Measurements from ENCODE around the gene TICAM2.
"Not testable (repeated sequence)": the region's sequence is repeated elsewhere in the genome, so short reads cannot be mapped to it uniquely, and the experiment has no call there.

The TICAM2 gene

DNA sequence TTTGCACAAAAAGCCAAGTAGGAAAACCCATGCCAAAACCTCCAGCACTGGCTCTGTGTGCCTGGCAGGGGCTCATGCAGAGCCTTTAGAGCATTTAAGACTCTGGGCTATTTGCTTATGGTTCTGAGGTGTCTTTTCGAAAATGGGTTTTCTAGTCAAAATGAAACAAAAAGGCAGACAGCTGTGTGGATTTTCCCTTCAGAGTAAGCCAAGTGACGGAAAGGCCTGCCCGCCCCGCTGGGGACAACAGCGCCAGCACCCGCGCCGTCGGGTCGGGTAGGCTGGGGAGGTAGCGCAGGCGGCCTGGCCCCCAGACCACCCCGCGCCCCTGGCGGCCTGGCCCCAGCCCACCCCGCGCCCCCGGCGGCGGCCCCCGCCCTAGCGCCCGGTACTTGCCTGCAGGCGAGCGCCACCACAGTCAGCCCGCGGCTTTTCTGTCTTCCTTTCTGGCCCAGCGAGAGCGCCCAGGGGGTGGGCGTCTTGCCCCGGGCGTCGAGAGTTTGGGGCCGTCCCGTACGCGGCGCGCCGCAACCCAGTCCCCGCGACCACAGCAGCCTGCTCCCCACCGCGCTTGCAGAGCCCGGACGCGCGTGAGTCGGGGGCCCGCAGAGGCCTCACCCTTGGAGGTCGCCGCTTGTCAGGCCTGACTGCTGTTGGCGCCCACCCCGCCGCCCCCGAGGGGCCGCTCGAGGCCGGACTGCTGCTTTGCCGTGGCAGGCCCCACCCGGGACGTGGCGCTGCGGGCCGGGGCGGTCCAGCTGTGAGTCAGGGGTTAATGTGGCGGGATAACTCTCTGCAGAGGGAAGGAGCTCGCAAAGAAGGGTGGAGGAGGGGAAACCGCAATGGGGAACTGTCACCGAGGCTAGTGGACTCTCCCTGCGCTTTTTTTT lies at the start of gene TICAM2:
TICAM2 (minus strand) TSS at position 779 of the 890 bp plus-strand sequence. CDS start 21,223 bp downstream, outside the sequence.
- DNase-seq, result peak; percentile 86

- DNase-seq, result no peak
Measured at GRCh38 chr5:115649541-115649940, 47.3 kb upstream of the TICAM2 start.

GRCh38 chr5:115648056-115648455 lies 45.8 kb upstream of the TICAM2 start:
- DNase-seq, result no peak

GRCh38 chr5:115645386-115645785 lies 43.1 kb upstream of the TICAM2 start:
- DNase-seq, result not testable (repeated sequence)

DNA sequence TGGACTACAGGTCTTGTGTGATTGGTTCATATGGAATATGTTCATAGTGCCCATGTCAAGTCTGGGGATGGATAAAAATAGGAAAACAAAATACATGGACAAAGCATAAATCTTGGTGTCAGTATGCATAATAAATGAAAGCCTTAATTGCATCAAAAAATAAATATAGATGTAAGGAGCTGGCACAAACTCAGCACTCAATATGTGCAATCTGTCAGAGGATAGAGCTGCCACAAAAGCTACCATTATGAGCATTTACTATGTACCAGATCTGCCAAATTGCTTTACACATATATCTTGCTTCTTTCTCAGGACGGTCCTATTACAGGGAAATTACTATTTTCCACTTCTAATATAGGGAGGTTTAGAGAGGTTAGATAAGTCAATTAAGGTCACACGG lies 41.8 kb upstream of the TICAM2 start:
- DNase-seq, result no peak

DNA sequence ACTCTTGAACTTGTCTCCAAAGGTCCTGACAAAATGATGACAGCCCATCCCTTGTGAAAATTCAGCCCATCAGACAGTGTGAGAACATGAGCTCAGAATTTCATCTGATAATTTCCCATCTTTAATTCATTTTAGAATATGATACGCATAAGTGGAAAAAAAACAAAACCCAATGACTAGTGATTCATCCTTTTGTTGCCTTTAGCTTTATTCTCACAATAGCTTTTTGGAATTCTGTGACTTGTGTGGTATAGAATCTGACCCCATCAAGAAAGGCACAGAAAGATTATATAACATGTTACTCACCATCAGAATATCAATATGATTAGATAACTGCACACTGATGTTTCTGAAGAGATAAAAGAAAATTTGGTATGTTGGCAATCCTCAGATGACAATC lies 39.7 kb upstream of the TICAM2 start:
- no peak for DNase-seq

- DNase-seq, result no peak
Measured at GRCh38 chr5:115640274-115640673, 38.0 kb upstream of the TICAM2 start.

DNA sequence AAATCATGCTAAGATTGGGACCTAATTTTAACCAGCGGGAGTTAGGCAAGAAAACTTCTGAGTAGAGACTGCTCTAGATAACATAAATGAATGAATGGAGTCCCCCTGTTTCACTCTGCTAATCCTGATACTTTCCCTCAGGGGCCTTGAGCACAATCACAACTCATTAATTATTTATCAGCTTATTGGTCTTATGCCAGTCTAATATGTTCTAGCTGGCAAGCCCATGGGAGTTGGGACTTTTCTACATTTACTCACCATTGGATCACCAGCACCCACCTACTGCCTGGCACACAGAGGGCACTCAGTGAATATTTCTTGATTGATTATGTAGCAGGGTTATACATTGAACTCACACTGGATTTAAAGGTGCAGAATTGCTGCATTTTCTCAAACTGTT lies 37.1 kb upstream of the TICAM2 start:
- DNase-seq, result no peak

GRCh38 chr5:115637507-115637906 lies 35.2 kb upstream of the TICAM2 start:
- no peak for DNase-seq

DNA sequence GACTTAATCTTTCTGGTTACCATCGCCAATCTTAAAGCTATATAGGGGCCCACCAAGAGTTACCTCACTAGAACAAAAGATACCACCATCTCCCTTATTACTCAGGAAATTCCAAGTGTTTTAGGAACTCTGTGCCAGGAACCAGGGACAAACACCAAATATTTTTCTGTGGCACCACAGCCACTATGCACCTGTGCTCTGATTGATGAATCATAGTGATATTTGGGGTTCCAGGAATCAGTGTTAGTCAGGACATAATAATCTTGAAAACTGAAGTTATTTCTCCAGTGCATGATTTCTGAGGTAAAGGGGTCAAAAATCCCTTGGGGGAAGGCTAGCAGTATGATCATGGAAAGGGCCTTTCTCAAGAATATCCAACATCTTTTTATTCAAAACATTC lies 33.7 kb upstream of the TICAM2 start:
- no peak for DNase-seq

GRCh38 chr5:115634343-115635132 lies 32.3 kb upstream of the TICAM2 start:
- DNase-seq, result peak; percentile 92

GRCh38 chr5:115629903-115630302 lies 27.6 kb upstream of the TICAM2 start:
- DNase-seq, result no peak

DNA sequence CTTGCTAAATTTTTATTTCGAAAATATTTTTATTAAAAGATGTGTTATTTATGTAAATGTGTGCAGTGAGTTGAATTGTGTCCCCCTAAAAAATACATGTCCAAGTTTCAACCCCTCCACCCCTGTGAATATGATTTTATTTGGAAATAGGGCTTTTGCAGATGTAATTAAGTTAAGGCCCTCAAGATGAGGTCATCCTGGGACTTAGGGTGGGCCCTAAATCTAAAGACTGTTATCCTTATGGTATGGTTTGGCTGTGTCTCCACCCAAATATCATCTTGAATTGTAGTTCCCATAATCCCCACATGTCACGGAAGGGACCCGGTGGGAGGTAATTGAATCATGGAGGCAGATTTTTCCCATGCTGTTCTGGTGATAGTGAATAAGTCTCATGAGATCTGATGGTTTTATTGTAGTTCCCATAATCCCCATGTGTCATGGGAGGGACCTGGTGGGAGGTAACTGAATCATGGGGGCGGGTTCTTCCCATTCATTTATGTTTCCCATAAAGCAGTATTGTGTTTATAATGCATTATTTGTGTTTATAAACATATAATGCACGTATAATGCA lies 25.1 kb upstream of the TICAM2 start:
- DNase-seq, result no peak

GRCh38 chr5:115626445-115626823 lies 24.2 kb upstream of the TICAM2 start:
- no peak for DNase-seq

DNA sequence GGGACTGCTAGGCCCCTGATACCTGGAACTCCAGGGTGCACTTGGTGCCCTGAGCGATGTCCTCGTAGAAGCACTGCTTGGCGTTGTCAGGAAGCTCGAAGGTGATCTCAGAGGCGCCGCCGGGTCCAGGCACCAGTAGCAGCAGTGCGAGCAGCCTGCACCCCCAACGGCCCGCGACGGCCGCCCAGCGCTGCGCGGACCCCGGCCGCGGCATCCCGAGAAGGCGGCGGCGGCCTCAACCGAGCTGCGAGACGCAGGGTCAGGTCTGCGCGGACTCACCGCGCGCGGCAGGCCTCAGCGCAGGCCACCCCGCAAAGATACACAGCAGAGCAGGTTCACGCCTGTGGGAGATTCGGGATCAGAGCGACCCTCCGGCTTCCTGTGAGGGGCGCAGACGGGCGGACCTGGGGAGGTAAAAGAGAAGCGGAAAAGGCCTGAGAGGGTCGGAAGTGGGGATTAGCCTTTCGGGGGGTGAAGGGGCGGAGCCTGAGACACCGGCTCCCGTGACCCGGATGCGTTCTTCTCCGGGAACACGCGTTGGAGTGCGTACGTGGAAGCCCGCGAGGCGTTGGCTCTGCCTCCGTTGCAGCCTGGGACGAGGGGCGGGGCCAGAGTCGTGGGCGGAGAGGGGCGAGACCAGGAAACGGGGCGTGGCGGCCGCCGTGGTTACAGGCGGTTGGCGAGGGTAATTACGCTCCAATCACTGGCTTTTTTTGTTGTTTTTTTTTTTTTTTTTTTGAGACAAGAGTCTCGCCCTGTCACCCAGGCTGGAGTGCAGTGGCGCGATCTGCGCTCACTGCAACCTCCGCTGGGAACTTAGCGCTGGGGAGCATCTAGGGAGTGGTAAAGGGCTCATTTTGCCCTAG lies 23.5 kb upstream of the TICAM2 start, which contains the start of gene TMED7:
TMED7 (minus strand) TSS at position 458 of the 866 bp plus-strand sequence; CDS start at position 214, 244 bp downstream.
- peak; percentile 100 for DNase-seq

DNA sequence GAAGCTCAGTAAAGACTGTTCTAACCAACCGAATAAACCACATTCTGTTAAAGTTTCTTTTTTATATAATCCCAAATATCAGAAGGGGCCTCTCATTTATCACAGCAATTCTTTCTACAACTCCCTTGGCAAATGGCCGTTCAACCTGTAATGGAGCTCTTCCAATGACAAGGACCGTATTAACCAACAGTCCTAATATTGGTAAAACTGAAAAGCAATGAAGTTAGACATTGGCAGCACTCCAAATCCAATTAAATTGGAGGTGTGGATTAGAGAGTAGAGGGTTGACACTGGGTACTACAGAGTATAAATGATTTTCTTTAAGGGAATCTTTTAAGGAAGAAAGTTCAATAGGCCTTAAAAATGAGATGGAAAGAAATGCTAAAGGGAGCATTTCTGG lies 22.7 kb upstream of the TICAM2 start:
- DNase-seq, result no peak

- DNase-seq, result no peak
Measured at GRCh38 chr5:115623658-115624057, 21.4 kb upstream of the TICAM2 start.

DNA sequence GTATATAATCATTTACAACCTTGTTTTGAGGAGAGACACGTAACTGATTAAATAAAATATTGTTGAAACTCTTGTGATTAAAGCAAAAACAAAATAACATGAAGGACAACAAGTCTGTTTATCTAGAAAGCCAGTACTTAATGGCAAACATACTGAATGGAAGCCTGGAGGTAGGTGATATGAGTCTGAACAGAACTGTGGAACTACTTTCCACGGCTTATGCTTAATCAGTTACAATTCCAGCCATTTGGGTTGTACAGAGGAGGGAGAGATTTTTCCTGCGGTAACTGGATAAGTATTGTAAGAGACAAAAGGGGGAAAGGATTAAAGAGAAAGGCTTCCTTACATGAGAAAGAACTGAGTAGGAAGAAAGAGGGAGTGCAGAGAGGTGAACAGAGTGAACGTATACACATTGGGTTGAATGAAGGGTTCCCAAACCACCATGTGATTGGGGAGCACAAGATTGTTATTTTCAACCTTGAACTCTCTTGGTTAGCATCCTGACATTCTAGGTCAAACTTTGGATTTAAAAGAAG lies 19.2 kb upstream of the TICAM2 start:
- DNase-seq, result no peak

DNA sequence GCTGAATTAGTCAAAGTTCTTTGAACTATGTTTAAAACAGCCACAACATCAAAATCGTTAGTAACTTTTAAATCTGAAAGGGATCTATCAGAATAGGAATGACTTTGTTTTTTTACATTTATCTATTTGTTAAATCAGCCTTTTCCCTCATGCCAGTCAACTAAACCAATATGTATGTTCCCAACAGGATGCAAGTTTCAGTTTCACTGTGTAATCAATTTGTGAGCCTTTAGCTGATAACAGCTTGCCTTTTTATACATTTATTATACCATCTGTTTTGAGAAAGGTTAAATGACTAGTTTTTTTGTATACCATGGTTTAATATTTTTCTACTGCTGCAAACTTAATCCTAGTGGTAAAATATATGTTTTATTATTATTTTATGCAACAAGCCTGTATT lies 14.6 kb upstream of the TICAM2 start:
- DNase-seq, result no peak

- DNase-seq, result no peak
Measured at GRCh38 chr5:115616472-115616871, 14.2 kb upstream of the TICAM2 start.

DNA sequence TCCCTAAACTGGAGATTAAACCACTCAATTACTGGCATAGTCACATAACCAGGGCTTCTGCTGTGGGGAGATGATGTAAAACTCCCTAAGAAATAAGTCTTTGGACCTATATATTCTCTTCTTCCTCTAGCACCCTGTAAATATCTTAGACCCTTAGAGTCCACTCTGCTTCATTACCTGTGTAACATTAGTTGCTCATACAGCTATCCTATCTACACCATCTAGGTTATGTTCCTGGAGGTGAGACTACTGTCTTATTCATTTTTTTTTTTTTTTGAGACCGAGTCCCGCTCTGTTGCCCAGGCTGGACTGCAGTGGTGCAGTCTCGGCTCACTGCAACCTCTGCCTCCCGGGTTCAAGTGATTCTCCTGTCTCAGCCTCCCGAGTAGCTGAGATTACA lies 9.6 kb upstream of the TICAM2 start:
- no peak for DNase-seq

- no peak for DNase-seq
Measured at GRCh38 chr5:115607935-115608334, 5.7 kb upstream of the TICAM2 start.
